Measurements from ENCODE around the gene CR1. TPM values are rescaled to one million over a fixed set of nuclear protein-coding genes. Genes with fewer than 3 reads are reported as not detected.

CR1 gene
- total and polyA plus RNA-seq, 9 of the 15 experiments (the other 6 are each of a cell fraction or from before 2014, with no cell fraction given), result 0.07 to 0.47 (median 0.18) TPM

- Histone ChIP-seq H3K27ac (ENCODE audit: extremely low read depth, low read depth, low read length) (peak overlapping the region; percentile 88), H4K20me1 (replicated peaks; ENCODE audit: control insufficient read depth, insufficient read depth, low read length) (no peaks in the 10 kb centered on the region), H2AFZ (ENCODE audit: low read depth, low read length) (no peak overlapping the region), H3K9me3 (replicated peaks; ENCODE audit: control insufficient read depth, insufficient read depth, low read depth, low read length) (no peaks in the 10 kb centered on the region), H3K27me3 (ENCODE audit: control insufficient read depth in 2 of 2, insufficient read depth in 2 of 2, low read length in 2 of 2) (no peaks in the 10 kb centered on the region), H3K9ac (ENCODE audit: insufficient read depth in 1 of 2, low read depth in 2 of 2, low read length in 2 of 2) (peak overlapping the region; percentile 62 to 75), H3K9me1 (ENCODE audit: control insufficient read depth, insufficient read depth, low read length) (no peaks in the 10 kb centered on the region), H3K4me1 (replicated peaks in 1 of 2; ENCODE audit: control insufficient read depth in 2 of 2, insufficient read depth in 2 of 2, low read length in 2 of 2) (peaks cover 30 to 44% of the 10 kb centered on the region in 2 experiments), H3K36me3 (ENCODE audit: control insufficient read depth, insufficient read depth, low read length) (peaks cover 7% of the 10 kb centered on the region; the same call in 2 of the 3 replicates), H3K79me2 (ENCODE audit: control insufficient read depth, insufficient read depth, low read length) (peaks cover 79% of the 10 kb centered on the region), H3K4me2 (ENCODE audit: insufficient read depth, low read length) (peak overlapping the region; percentile 96), H3K4me3 (peak overlapping the region; percentile 67)
- DNase-seq (ENCODE audit: extremely low read depth in 1 of 4, low spot score in 3 of 4) (peak in 1 of 4 experiments; percentile 71), ATAC-seq (peak; percentile 6), FAIRE-seq (no peak)
- ChIA-PET CTCF (ENCODE audit: low intra/inter-chr PET ratio) (no interaction called here), POLR2A (interaction anchor here (0.6 to 1.0 kb wide), 4 partner anchors 12 to 98 kb away, joined by 3 read pairs; no protein-coding TSS in a partner anchor)
- in situ Hi-C loops (cut with MboI), result no loop called here
- 9% methylated on average over 4 of the region's 4 CpGs for WGBS (ENCODE audit: insufficient coverage, low coverage, missing lambda C conversion rate)
- no TSS peak for BruUV-seq (replicated peaks)
- intact Hi-C loops (cut with micrococcal nuclease), result loop anchor here (5.0 to 10.0 kb wide), 2 partner anchors 104 to 593 kb away; partner anchors contain the start of genes CD46, PFKFB2 and YOD1
- TF ChIP-seq RCOR1 (IDR thresholded peaks at IDR 0.05; ENCODE audit: borderline replicate concordance in 1 of 2, low read depth in 2 of 2, low read length in 2 of 2) (0 out of 4 replicates have a peak, but pooled peaks of 1 of the 2 experiments have one; percentile 7), MTF1 (CRISPR knock-in tag; IDR thresholded peaks at IDR 0.05; ENCODE audit: borderline replicate concordance) (0 out of 2 replicates have a peak, but pooled peaks have one; percentile 16), SMARCE1 (IDR thresholded peaks at IDR 0.05) (peak; percentile 74), LARP7 (IDR thresholded peaks at IDR 0.05) (peak; percentile 81; the same call in 1 of the 2 replicates), NKRF (IDR thresholded peaks at IDR 0.05; ENCODE audit: borderline replicate concordance) (peak; percentile 43; the same call in 1 of the 2 replicates), CBFA2T3 (IDR thresholded peaks at IDR 0.05) (peak; percentile 62), E2F6 (IDR thresholded peaks at IDR 0.05; ENCODE audit: borderline replicate concordance in 1 of 2, extremely low read depth in 1 of 2, insufficient read depth in 1 of 2, insufficient read length in 1 of 2, low read depth in 1 of 2, low read length in 1 of 2, poor library complexity in 1 of 2, severe bottlenecking in 1 of 2) (peak in 1 of 2 experiments; percentile 14), ARID1B (IDR thresholded peaks at IDR 0.05) (peak; percentile 47), BRD9 (IDR thresholded peaks at IDR 0.05; ENCODE audit: low read depth, partially characterized antibody) (peak; percentile 65), TRIM24 (IDR thresholded peaks at IDR 0.05) (0 out of 4 replicates have a peak, but pooled peaks have one; percentile 14 to 44), MAX (CRISPR knock-in tag; IDR thresholded peaks at IDR 0.05) (no peak), ZNF398 (CRISPR knock-in tag; IDR thresholded peaks at IDR 0.05) (no peak), MAFK (IDR thresholded peaks at IDR 0.05; ENCODE audit: low read length) (0 out of 2 replicates have a peak, but pooled peaks have one; percentile 3)
Observed at GRCh38 chr1:207647671-207648333, 151.8 kb downstream of the CR1 start.
